ENCODE data around the gene MCU.

DNA sequence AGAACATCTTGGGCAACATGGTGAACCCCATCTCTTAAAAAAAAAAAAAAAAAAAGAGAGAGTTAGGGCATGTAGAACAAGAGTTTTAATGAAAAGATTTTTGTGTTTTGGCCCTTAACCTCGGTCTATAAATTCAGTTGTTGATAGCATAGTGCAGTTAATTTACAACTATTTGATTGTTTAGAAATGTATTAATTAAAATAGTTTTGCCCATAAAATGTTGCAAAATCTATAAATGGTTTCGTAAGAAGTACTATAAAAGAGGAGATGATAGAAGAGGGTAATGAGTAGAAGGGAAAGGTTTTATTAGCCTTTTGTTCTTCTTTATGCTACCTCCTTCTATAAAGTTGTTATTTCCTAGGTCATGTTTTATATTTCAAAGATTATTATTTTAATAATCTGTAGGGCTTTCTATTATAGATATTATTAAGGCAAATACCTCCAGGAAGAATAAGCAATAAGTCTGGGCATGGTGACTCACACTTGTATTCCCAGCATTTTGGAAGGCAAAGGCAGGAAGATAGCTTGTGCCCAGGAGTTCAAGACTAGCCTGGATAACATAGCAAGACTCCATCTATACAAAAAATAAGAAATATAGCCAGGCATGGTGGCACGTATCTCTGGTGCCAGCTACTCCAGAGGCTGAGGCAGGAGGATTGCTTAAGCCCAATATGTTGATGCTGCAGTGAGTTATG lies 73.3 kb downstream of the MCU start:
- TF ChIP-seq, protein P1, sequence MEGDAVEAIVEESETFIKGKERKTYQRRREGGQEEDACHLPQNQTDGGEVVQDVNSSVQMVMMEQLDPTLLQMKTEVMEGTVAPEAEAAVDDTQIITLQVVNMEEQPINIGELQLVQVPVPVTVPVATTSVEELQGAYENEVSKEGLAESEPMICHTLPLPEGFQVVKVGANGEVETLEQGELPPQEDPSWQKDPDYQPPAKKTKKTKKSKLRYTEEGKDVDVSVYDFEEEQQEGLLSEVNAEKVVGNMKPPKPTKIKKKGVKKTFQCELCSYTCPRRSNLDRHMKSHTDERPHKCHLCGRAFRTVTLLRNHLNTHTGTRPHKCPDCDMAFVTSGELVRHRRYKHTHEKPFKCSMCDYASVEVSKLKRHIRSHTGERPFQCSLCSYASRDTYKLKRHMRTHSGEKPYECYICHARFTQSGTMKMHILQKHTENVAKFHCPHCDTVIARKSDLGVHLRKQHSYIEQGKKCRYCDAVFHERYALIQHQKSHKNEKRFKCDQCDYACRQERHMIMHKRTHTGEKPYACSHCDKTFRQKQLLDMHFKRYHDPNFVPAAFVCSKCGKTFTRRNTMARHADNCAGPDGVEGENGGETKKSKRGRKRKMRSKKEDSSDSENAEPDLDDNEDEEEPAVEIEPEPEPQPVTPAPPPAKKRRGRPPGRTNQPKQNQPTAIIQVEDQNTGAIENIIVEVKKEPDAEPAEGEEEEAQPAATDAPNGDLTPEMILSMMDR (IDR thresholded peaks at IDR 0.05), result no peak
- TF ChIP-seq EZH2 (IDR thresholded peaks at IDR 0.05), result no peak
- TF ChIP-seq EZH2phosphoT487 (IDR thresholded peaks at IDR 0.05), result no peak

Data from neural progenitor cell (in vitro differentiated cells).